Epithelial cell of esophagus (primary cell): ENCODE results near the gene MGST1.
"Not testable (repeated sequence)": the region's sequence is repeated elsewhere in the genome, so short reads cannot be mapped to it uniquely, and the experiment has no call there.

Source experiments
- DNase-seq: peaks from one replicate; pipeline ENCODE4 v3.0.0; 2010; ENCODE audit warnings: low read depth
- H3K4me3 ChIP-seq: 2 replicates; pipeline ENCODE4 v1.5.1; 2011; ENCODE audit warnings: mild to moderate bottlenecking, low read length, control low read depth
- TF ChIP-seq, protein P1 (sequence below): IDR thresholded peaks from 2 replicates; pipeline ENCODE4 v1.5.1; 2011; ENCODE audit warnings: low read depth, mild to moderate bottlenecking, low read length, control low read depth, inconsistent platforms; ENCODE audit not compliant: insufficient read depth; ENCODE audit errors: missing control alignments

The MGST1 gene

DNA sequence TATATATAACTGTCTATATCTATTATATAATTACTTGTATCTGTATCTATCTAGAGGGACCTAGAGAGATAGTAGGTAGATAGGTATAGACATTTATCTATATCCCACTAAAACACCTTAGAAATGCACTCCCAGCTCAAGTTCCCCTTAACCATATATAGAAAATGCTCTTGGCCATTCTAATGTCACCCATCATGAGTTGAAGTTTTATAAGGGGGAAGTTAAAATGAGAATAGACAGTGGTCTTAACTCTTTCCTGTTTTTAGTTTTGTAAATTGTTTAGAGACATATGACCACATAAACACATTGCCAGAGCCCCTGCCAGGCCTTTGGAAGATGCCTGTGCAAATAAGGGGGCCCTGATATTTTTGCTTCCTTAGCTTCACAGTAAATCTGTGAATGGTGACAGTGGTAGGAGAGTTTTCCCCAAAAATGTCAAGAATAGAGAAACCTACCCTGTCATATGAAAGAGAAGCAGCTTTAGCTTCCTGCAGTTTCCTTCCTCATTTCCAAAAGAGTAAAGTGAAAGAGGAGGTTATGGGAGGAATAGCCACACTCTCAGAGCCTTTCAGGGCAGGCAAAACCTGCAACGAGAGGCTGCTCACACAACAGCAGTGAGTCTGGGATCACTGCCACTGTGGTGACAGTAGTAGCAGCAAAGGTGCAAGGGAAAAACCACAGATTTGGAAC is 45.5 kb downstream of the MGST1 start:
- no peak for DNase-seq
- TF ChIP-seq, protein P1, sequence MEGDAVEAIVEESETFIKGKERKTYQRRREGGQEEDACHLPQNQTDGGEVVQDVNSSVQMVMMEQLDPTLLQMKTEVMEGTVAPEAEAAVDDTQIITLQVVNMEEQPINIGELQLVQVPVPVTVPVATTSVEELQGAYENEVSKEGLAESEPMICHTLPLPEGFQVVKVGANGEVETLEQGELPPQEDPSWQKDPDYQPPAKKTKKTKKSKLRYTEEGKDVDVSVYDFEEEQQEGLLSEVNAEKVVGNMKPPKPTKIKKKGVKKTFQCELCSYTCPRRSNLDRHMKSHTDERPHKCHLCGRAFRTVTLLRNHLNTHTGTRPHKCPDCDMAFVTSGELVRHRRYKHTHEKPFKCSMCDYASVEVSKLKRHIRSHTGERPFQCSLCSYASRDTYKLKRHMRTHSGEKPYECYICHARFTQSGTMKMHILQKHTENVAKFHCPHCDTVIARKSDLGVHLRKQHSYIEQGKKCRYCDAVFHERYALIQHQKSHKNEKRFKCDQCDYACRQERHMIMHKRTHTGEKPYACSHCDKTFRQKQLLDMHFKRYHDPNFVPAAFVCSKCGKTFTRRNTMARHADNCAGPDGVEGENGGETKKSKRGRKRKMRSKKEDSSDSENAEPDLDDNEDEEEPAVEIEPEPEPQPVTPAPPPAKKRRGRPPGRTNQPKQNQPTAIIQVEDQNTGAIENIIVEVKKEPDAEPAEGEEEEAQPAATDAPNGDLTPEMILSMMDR = no peak
- H3K4me3 ChIP-seq = no peak overlapping the region

DNA sequence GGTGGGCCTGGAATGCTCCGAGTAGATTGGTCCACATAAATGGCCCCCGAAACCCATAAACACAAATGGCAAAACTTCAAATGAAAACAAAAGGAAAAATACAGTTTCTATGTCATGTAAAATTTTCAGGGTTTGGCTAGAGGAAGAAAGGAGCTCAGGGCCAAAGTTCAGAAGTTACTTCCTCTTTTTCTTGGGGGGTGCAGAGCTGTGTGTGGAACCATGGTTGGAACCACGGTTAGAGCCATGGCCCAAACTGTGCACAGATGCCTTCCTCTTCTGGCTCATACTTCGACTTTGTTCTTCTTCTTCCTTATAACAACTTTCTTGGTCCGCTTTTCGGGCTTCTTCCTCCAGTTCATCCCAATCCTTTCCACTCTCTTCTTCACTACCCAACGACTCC is 51.7 kb downstream of the MGST1 start:
- TF ChIP-seq, protein P1 = no peak
- DNase-seq = no peak

DNA sequence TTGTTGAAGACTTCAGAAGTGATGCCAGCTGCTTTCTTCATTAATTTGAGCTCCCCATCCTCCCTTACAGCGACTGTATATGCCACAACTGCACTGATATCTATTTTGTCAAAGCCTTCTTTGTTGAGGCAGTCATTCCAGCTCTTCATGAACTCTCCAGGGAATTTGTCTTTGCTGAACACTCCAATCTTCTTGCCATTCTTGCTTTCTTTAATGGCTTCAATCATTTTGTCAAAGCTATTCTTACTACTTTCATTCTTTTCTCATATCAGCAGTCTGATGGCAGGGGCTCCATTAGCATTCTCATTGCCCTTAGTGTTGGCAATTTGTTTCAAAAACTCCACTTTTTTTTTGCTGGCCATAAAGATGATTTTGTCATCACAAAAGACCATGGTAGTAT is 54.4 kb downstream of the MGST1 start:
- not testable (repeated sequence) for H3K4me3 ChIP-seq, DNase-seq

More for the DNA sequence above, 51.7 kb downstream of the MGST1 start:
- no peak overlapping the region for H3K4me3 ChIP-seq

DNA sequence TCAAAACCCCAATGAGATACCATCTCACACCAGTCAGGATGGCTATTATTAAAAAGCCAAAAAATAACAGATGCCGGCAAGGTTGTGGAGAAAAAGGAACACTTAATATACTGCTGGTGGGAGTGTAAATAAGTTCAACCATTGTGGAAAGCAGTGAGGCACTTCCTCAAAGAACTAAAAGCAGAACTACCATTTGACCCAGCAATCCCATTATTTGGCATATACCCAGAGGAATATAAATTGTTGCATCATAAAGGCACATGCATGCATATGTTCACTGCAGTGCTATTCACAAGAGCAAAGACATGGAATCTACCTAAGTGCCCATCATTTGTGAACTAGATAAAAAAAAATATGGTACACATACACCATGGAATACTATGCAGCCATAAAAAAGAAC is 59.9 kb downstream of the MGST1 start:
- H3K4me3 ChIP-seq = no peak overlapping the region
- TF ChIP-seq, protein P1 = no peak
- DNase-seq = no peak
